ENCODE results near the gene LZTS3. TPM values are rescaled to one million over a fixed set of nuclear protein-coding genes. Genes with fewer than 3 reads are reported as not detected.

Gene LZTS3
- polyA plus RNA-seq, 1 donor (not counting 4 experiments of a cell fraction or from before 2014, with no cell fraction given) = 2.5 TPM

- FAIRE-seq = no peak
Measured at GRCh38 chr20:3180319-3180718, 7.0 kb upstream of the LZTS3 start.

DNA sequence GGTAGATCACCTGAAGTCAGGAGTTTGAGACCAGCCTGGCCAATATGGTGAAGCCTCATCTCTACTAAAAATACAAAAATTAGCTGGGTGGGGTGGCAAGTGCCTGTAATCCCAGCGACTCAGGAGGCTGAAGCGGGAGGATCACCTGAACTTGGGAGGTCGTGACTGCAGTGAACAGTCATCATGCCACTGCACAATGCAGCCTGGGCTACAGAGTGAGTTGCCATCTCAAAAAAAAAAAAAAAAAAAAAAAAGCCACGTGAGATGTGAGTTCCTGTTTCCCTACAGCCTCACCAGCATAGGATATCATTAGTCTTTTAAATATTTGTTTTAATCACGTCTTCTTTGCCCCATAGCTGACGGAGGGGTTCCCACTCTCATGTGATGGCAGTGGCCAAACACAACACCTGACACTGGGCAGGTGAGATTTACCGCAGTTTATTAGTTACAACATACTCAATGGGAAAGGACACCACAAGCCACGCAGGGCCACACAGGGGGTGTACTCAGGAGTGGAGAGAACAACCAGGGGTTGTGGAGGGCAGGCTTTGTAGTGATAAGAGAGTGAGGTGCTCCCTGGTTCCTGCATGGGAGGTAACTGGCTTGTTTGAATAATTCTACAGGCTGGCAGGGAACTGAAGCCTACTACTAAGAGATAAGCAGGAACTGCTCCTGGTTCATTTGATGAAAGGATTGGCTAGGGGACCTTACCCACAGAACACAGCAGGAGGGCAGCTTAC lies 4.6 kb upstream of the LZTS3 start:
- Histone ChIP-seq H3K9me1 (ENCODE audit: control insufficient read depth, extremely low read depth, insufficient read depth, low read length) (no peaks in the 10 kb centered on the region), H3K9ac (ENCODE audit: control insufficient read depth, extremely low read depth, insufficient read depth, low read length) (no peak overlapping the region), H3K4me2 (ENCODE audit: control insufficient read depth, extremely low read depth, insufficient read depth, low read depth, low read length) (no peak overlapping the region), H3K27ac (ENCODE audit: control insufficient read depth, insufficient read depth, low read length) (no peak overlapping the region), H3K79me2 (ENCODE audit: control insufficient read depth, insufficient read depth, low read length) (no peaks in the 10 kb centered on the region), H3K9me3 (ENCODE audit: control insufficient read depth, low read depth, low read length) (no peaks in the 10 kb centered on the region), H3K36me3 (ENCODE audit: control insufficient read depth in 2 of 2, extremely low read depth in 1 of 2, insufficient read depth in 2 of 2, low read length in 2 of 2) (no peaks in the 10 kb centered on the region), H3K4me1 (ENCODE audit: control insufficient read depth, extremely low read depth, insufficient read depth, low read length) (peaks cover 11% of the 10 kb centered on the region), H3K27me3 (ENCODE audit: control insufficient read depth, extremely low read depth, insufficient read depth, low read length) (peaks cover 2% of the 10 kb centered on the region), H4K20me1 (ENCODE audit: control insufficient read depth, extremely low read depth, insufficient read depth, low read length) (no peaks in the 10 kb centered on the region), H2AFZ (ENCODE audit: control insufficient read depth, low read length) (no peak overlapping the region), H3K4me3 (ENCODE audit: control insufficient read depth in 2 of 3, extremely low read depth in 1 of 3, insufficient read depth in 2 of 3, low read depth in 1 of 3, low read length in 3 of 3) (no peak overlapping the region)
- TF ChIP-seq EZH2 (IDR thresholded peaks at IDR 0.05; ENCODE audit: low read length) = no peak
- no peak for TF ChIP-seq CTCF (optimal IDR thresholded peaks at IDR 0.05 in 1 of 3, IDR thresholded peaks at IDR 0.05 in 1 of 3, conservative IDR thresholded peaks at IDR 0.05 in 1 of 3; ENCODE audit: extremely low read depth in 1 of 3, insufficient read depth in 2 of 3, low read length in 3 of 3)
- dilution Hi-C loops (cut with MboI; ENCODE audit: extremely low pct_ligation_motif_present, low sequenced_read_pairs) = no loop called here
- DNase-seq (ENCODE audit: low read depth, low spot score) (no peak), FAIRE-seq (no peak)

More at GRCh38 chr20:3180319-3180718, 7.0 kb upstream of the LZTS3 start:
- H3K9ac ChIP-seq (ENCODE audit: control insufficient read depth, extremely low read depth, insufficient read depth, low read length) = no peak overlapping the region
- H3K4me1 ChIP-seq (ENCODE audit: control insufficient read depth, extremely low read depth, insufficient read depth, low read length) = peaks cover 11% of the 10 kb centered on the region
- TF ChIP-seq CTCF (optimal IDR thresholded peaks at IDR 0.05 in 1 of 3, IDR thresholded peaks at IDR 0.05 in 1 of 3, conservative IDR thresholded peaks at IDR 0.05 in 1 of 3; ENCODE audit: extremely low read depth in 1 of 3, insufficient read depth in 2 of 3, low read length in 3 of 3) (no peak), EZH2 (IDR thresholded peaks at IDR 0.05; ENCODE audit: low read length) (no peak)
- H3K9me1 ChIP-seq (ENCODE audit: control insufficient read depth, extremely low read depth, insufficient read depth, low read length) = no peaks in the 10 kb centered on the region
- H3K79me2 ChIP-seq (ENCODE audit: control insufficient read depth, insufficient read depth, low read length) = no peaks in the 10 kb centered on the region
- no peaks in the 10 kb centered on the region for H3K36me3 ChIP-seq (ENCODE audit: control insufficient read depth in 2 of 2, extremely low read depth in 1 of 2, insufficient read depth in 2 of 2, low read length in 2 of 2)
- no peak overlapping the region for H2AFZ ChIP-seq (ENCODE audit: control insufficient read depth, low read length)
- no peak overlapping the region for H3K4me2 ChIP-seq (ENCODE audit: control insufficient read depth, extremely low read depth, insufficient read depth, low read depth, low read length)
- H3K27ac ChIP-seq (ENCODE audit: control insufficient read depth, insufficient read depth, low read length) = no peak overlapping the region
- dilution Hi-C loops (cut with MboI; ENCODE audit: extremely low pct_ligation_motif_present, low sequenced_read_pairs) = no loop called here
- H3K9me3 ChIP-seq (ENCODE audit: control insufficient read depth, low read depth, low read length) = no peaks in the 10 kb centered on the region
- H3K4me3 ChIP-seq (ENCODE audit: control insufficient read depth in 2 of 3, extremely low read depth in 1 of 3, insufficient read depth in 2 of 3, low read depth in 1 of 3, low read length in 3 of 3) = no peak overlapping the region
- H3K27me3 ChIP-seq (ENCODE audit: control insufficient read depth, extremely low read depth, insufficient read depth, low read length) = no peaks in the 10 kb centered on the region
- H4K20me1 ChIP-seq (ENCODE audit: control insufficient read depth, extremely low read depth, insufficient read depth, low read length) = no peaks in the 10 kb centered on the region
- DNase-seq (ENCODE audit: low read depth, low spot score) = no peak

Data from keratinocyte (primary cell).